Measurements from ENCODE around the gene OLIG1.

DNA sequence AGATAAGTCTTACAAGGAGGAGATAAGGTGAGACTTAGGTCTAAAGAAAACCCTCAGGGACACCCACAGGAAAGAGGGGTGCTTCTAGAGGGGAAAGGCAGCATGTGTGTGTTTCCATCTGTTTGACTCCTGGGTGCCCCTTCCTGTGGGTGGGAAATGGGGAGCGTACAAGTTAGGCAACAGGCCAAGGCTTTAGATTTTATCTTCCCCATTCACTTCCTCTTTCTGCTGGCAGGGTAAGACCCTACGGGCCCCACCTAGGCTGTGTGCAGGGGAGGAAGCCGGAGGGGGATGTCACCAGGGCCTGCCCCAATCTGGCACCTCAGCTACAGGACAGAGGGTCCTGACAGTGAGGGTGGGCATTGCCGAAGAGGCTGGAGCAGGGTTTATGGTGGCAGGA is 2.5 kb upstream of the OLIG1 start:
- TF ChIP-seq, protein P1, sequence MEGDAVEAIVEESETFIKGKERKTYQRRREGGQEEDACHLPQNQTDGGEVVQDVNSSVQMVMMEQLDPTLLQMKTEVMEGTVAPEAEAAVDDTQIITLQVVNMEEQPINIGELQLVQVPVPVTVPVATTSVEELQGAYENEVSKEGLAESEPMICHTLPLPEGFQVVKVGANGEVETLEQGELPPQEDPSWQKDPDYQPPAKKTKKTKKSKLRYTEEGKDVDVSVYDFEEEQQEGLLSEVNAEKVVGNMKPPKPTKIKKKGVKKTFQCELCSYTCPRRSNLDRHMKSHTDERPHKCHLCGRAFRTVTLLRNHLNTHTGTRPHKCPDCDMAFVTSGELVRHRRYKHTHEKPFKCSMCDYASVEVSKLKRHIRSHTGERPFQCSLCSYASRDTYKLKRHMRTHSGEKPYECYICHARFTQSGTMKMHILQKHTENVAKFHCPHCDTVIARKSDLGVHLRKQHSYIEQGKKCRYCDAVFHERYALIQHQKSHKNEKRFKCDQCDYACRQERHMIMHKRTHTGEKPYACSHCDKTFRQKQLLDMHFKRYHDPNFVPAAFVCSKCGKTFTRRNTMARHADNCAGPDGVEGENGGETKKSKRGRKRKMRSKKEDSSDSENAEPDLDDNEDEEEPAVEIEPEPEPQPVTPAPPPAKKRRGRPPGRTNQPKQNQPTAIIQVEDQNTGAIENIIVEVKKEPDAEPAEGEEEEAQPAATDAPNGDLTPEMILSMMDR (conservative IDR thresholded peaks at IDR 0.05 in 1 of 2, IDR thresholded peaks at IDR 0.05 in 1 of 2; ENCODE audit: extremely low read depth in 1 of 2, insufficient read depth in 1 of 2, low read depth in 1 of 2, low read length in 2 of 2), result no peak
- TF ChIP-seq EZH2 (IDR thresholded peaks at IDR 0.05; ENCODE audit: borderline replicate concordance, low read length), result no peak
